ENCODE data around the gene ANGPTL8. TPM values are rescaled to one million over a fixed set of nuclear protein-coding genes. Genes with fewer than 3 reads are reported as not detected.
A peak's percentile ranks its signal among the peaks of the same experiment; 100 is the strongest.

The ANGPTL8 gene
- total and polyA plus RNA-seq, 2 experiments from 2014 or later, result 0.71 TPM; not detected in 1

- Histone ChIP-seq H3K9me3 (ENCODE audit: low read depth) (no peaks in the 10 kb centered on the region), H3K27ac (peak within 1 kb of the TSS; percentile 21), H3K4me1 (ENCODE audit: low read depth) (peaks cover 4% of the 10 kb centered on the region), H3K4me3 (peak within 1 kb of the TSS; percentile 64), H3K27me3 (no peaks in the 10 kb centered on the region), H3K36me3 (peaks cover 3% of the 10 kb centered on the region)
- no peak for TF ChIP-seq CTCF (IDR thresholded peaks at IDR 0.05; ENCODE audit: low read depth, low read length)
- peak; percentile 85 to 87 for DNase-seq (ENCODE audit: low read depth in 1 of 2, low spot score in 1 of 2)
Observed at GRCh38 chr19:11197291-11198174, 41.9 kb upstream of the ANGPTL8 start, which contains the start of gene KANK2. KANK2 (minus strand) TSS chr19:11197545; CDS start chr19:11194511, 3,034 bp downstream.

GRCh38 chr19:11198175-11198534 is 41.3 kb upstream of the ANGPTL8 start:
- peaks cover 3% of the 10 kb centered on the region for H3K36me3 ChIP-seq
- TF ChIP-seq CTCF (IDR thresholded peaks at IDR 0.05; ENCODE audit: low read depth, low read length), result no peak
- H3K4me3 ChIP-seq, result no peak overlapping the region
- no peaks in the 10 kb centered on the region for H3K9me3 ChIP-seq (ENCODE audit: low read depth)
- H3K27ac ChIP-seq, result peak overlapping the region; percentile 21
- DNase-seq (ENCODE audit: low read depth in 1 of 2, low spot score in 1 of 2), result no peak
- peaks cover 7% of the 10 kb centered on the region for H3K4me1 ChIP-seq (ENCODE audit: low read depth)
- H3K27me3 ChIP-seq, result no peaks in the 10 kb centered on the region

GRCh38 chr19:11198769-11199424 is 40.5 kb upstream of the ANGPTL8 start:
- H3K27ac ChIP-seq, result peak overlapping the region; percentile 21
- peaks cover 13% of the 10 kb centered on the region for H3K4me1 ChIP-seq (ENCODE audit: low read depth)
- no peak overlapping the region for H3K4me3 ChIP-seq
- no peak for DNase-seq (ENCODE audit: low read depth in 1 of 2, low spot score in 1 of 2)
- no peaks in the 10 kb centered on the region for H3K27me3 ChIP-seq
- no peak for TF ChIP-seq CTCF (IDR thresholded peaks at IDR 0.05; ENCODE audit: low read depth, low read length)
- no peaks in the 10 kb centered on the region for H3K9me3 ChIP-seq (ENCODE audit: low read depth)
- no peaks in the 10 kb centered on the region for H3K36me3 ChIP-seq

GRCh38 chr19:11199517-11199916 is 39.9 kb upstream of the ANGPTL8 start:
- Histone ChIP-seq H3K27ac (no peak overlapping the region), H3K36me3 (no peaks in the 10 kb centered on the region), H3K4me1 (ENCODE audit: low read depth) (peaks cover 13% of the 10 kb centered on the region), H3K9me3 (ENCODE audit: low read depth) (no peaks in the 10 kb centered on the region), H3K4me3 (no peak overlapping the region), H3K27me3 (no peaks in the 10 kb centered on the region)
- no peak for TF ChIP-seq CTCF (IDR thresholded peaks at IDR 0.05; ENCODE audit: low read depth, low read length)
- no peak for DNase-seq (ENCODE audit: low read depth in 1 of 2, low spot score in 1 of 2)

- Histone ChIP-seq H3K4me1 (ENCODE audit: low read depth) (peaks cover 13% of the 10 kb centered on the region), H3K9me3 (ENCODE audit: low read depth) (no peaks in the 10 kb centered on the region), H3K27ac (no peak overlapping the region), H3K4me3 (no peak overlapping the region), H3K27me3 (no peaks in the 10 kb centered on the region), H3K36me3 (no peaks in the 10 kb centered on the region)
- no peak for DNase-seq (ENCODE audit: low read depth in 1 of 2, low spot score in 1 of 2)
- TF ChIP-seq CTCF (IDR thresholded peaks at IDR 0.05; ENCODE audit: low read depth, low read length), result no peak
Observed at GRCh38 chr19:11200015-11200574, 39.3 kb upstream of the ANGPTL8 start.
